Prostate gland (tissue), 2 donors: ENCODE results near the gene TMEM238L. TPM values are rescaled to one million over a fixed set of nuclear protein-coding genes. Genes with fewer than 3 reads are reported as not detected.
A peak's percentile ranks its signal among the peaks of the same experiment; 100 is the strongest.
"Not testable (repeated sequence)": the region's sequence is repeated elsewhere in the genome, so short reads cannot be mapped to it uniquely, and the experiment has no call there.

ENCODE experiments used
- DNase-seq: peaks from one replicate; pipeline ENCODE4 v3.0.0-alpha.2; 2019; ENCODE audit warnings: low spot score
- H3K27ac ChIP-seq, 2 donors: fragments of 200-600 bp; sonication (generic); 2 replicates each; pipeline ENCODE4 v1.5.1; 2017 to 2019
- H3K27me3 ChIP-seq: fragments of 200-600 bp; sonication (generic); replicated peaks from 2 replicates; pipeline ENCODE4 v1.5.1; 2019; ENCODE audit not compliant: insufficient read depth
- H3K36me3 ChIP-seq, 2 donors: fragments of 200-600 bp; sonication (generic); 1 replicate in 1 of 2; 2 replicates in 1 of 2; pipeline versions ENCODE4 v1.5.1 to v1.8.1; 2017 to 2019
- H3K4me1 ChIP-seq: fragments of 200-600 bp; sonication (generic); replicated peaks from 2 replicates; pipeline ENCODE4 v1.5.1; 2019
- H3K4me3 ChIP-seq, 2 donors: fragments of 200-600 bp; sonication (generic); 2 replicates each; pipeline ENCODE4 v1.5.1; 2017 to 2019
- H3K9me3 ChIP-seq: fragments of 200-600 bp; sonication (generic); 2 replicates; pipeline ENCODE4 v1.5.1; 2017
- CTCF ChIP-seq, 4 experiments: fragments of 200-600 bp in 2 of 4; fragments of 450-650 bp in 2 of 4; sonication (generic) in 2 of 4; IDR thresholded peaks; 1 replicate in 3 of 4; 2 replicates in 1 of 4; pipeline ENCODE4 v1.5.1; 2016 to 2019; ENCODE audit warnings: antibody characterized with exemption in 4 of 4, mild to moderate bottlenecking in 2 of 4, moderate library complexity in 2 of 4
- POLR2A ChIP-seq: fragments of 450-650 bp; IDR thresholded peaks from one replicate; pipeline ENCODE4 v1.6.1; 2016; ENCODE audit warnings: antibody characterized with exemption, mild to moderate bottlenecking
- POLR2AphosphoS5 ChIP-seq: sonication (generic); formaldehyde crosslinking; IDR thresholded peaks from one replicate; pipeline ENCODE4 v1.6.1; 2017; ENCODE audit warnings: antibody characterized with exemption
- WGBS: methylation state at CpG from one replicate; pipeline ENCODE4 v1.1.5; 2018; 5-methylcytosine and 5-hydroxymethylcytosine counted together
- intact Hi-C: fragments of 100-400 bp; cut with DNase I; formaldehyde crosslinking; loops from one replicate; pipeline ENCODE4 v1.14.2; 2022
- total RNA-seq, 2 donors: library from RNA; depleted of rRNA; stranded (reverse); fragments of >200 nt; gene quantifications; one replicate each; pipeline ENCODE4 v1.1.0, GENCODE V29; 2016

Gene TMEM238L
- 10 to 100 TPM in 1 of 2 donors, 1 to 10 TPM in 1; 7.7 to 12.0 TPM for total RNA-seq

- DNase-seq, result no peak
- intact Hi-C loops, result no loop called here
- H3K27ac ChIP-seq, result no peak within 1 kb of the TSS
Observed at GRCh38 chr17:10803830-10804475, at the start of gene TMEM238L. TSS of gene TMEM238L (minus strand) at chr17:10804099. CDS start at chr17:10803963, 136 bp downstream.

GRCh38 chr17:10846636-10847035, 42.7 kb upstream of the TMEM238L start:
- H3K4me1 ChIP-seq, H3K4me3 ChIP-seq, H3K36me3 ChIP-seq, H3K9me3 ChIP-seq, H3K27ac ChIP-seq, DNase-seq, H3K27me3 ChIP-seq: not testable (repeated sequence)
- 79% methylated on average over 6 of the region's 6 CpGs for WGBS
- intact Hi-C loops, result loop anchor here (5.0 kb wide), 1 partner anchor 204 kb away; no protein-coding TSS in a partner anchor

More at GRCh38 chr17:10803830-10804475, at the start of gene TMEM238L:
- no peak for TF ChIP-seq POLR2A
- no peak for TF ChIP-seq CTCF (IDR thresholded peaks at IDR 0.05)
- TF ChIP-seq POLR2AphosphoS5, result no peak
- H3K36me3 ChIP-seq, result no peaks in the 10 kb centered on the region
- H3K4me3 ChIP-seq, result no peak within 1 kb of the TSS
- no peaks in the 10 kb centered on the region for H3K4me1 ChIP-seq
- 72% methylated on average over 11 of the region's 16 CpGs for WGBS
- no peaks in the 10 kb centered on the region for H3K9me3 ChIP-seq
- no peaks in the 10 kb centered on the region for H3K27me3 ChIP-seq

- Histone ChIP-seq H3K27ac (no peak overlapping the region), H3K4me1 (no peaks in the 10 kb centered on the region), H3K27me3 (no peaks in the 10 kb centered on the region), H3K36me3 (no peaks in the 10 kb centered on the region), H3K4me3 (peak overlapping the region in 1 of 2 donors; percentile 31), H3K9me3 (no peaks in the 10 kb centered on the region)
- 18% methylated on average over 6 of the region's 6 CpGs for WGBS
- DNase-seq, result no peak
- TF ChIP-seq POLR2AphosphoS5 (no peak), POLR2A (no peak), CTCF (IDR thresholded peaks at IDR 0.05) (no peak)
- intact Hi-C loops, result loop anchor here (1.0 to 5.0 kb wide), 2 partner anchors 108 to 203 kb away; no protein-coding TSS in a partner anchor
Observed at GRCh38 chr17:10845388-10845751, 41.5 kb upstream of the TMEM238L start.

DNA sequence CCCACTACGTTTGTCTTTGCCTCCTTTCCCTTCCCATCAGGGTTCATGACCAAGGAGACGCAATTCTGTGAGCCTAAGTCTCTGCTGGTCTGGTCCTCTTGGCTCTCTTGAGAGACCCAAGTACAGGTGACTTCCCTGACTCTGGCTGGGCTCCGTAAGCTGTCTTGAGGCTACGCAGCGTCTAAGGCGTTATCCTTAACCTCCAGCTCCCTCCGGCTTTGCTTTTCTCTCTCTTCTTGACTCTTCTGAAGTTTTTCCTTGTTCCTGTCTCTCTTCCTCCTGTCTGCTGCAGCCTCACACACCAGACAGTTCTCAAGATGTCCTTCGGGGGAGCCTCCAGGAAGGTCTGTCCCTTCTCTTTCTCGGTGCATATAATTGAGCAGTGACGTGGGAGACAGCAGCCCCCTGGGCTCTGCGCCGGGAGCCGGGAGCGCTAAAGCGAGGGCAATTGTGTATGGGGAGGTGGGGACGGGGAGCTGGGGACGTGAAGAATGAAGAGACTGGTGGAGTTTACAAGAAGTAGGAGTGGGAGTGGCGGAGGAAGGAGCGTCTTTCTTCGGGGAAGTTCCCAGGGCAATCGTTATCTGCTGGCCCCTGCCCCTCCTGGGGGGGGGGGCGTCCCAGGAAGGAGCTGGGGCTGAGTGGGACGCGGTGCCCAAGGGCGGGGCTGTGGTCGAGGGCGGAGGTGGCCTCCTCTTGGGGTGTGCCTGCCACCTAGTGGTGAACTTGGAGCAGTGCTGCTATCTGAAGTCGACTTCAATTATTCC, 40.9 kb upstream of the TMEM238L start:
- Histone ChIP-seq H3K27me3 (no peaks in the 10 kb centered on the region), H3K4me1 (no peaks in the 10 kb centered on the region), H3K4me3 (peak overlapping the region; percentile 31 to 43), H3K36me3 (no peaks in the 10 kb centered on the region), H3K27ac (peak overlapping the region; percentile 76 to 80), H3K9me3 (no peaks in the 10 kb centered on the region)
- WGBS, result 4% methylated on average over 28 of the region's 28 CpGs
- DNase-seq, result peak; percentile 81
- intact Hi-C loops, result loop anchor here (1.0 to 5.0 kb wide), 2 partner anchors 108 to 203 kb away; no protein-coding TSS in a partner anchor
- peak; percentile 87 to 98 (median 96) for TF ChIP-seq CTCF (IDR thresholded peaks at IDR 0.05)
- TF ChIP-seq POLR2AphosphoS5, result peak; percentile 48
- TF ChIP-seq POLR2A, result no peak

- intact Hi-C loops, result no loop called here
- H3K27ac ChIP-seq, result peak overlapping the region; percentile 76 to 80
- no peak for TF ChIP-seq CTCF (IDR thresholded peaks at IDR 0.05)
- TF ChIP-seq POLR2AphosphoS5, result peak; percentile 41
- 26% methylated on average over 7 of the region's 7 CpGs for WGBS
- H3K4me1 ChIP-seq, result no peaks in the 10 kb centered on the region
- peak overlapping the region; percentile 9 to 43 for H3K4me3 ChIP-seq
- H3K9me3 ChIP-seq, result no peaks in the 10 kb centered on the region
- no peaks in the 10 kb centered on the region for H3K36me3 ChIP-seq
- no peaks in the 10 kb centered on the region for H3K27me3 ChIP-seq
- DNase-seq, result peak; percentile 59
Observed at GRCh38 chr17:10843811-10844210, 39.9 kb upstream of the TMEM238L start.
